Endothelial cell of umbilical vein (primary cell): ENCODE measurements around the gene TADA2B.

ENCODE experiments used
- EZH2 ChIP-seq: IDR thresholded peaks from 2 replicates; pipeline ENCODE4 v1.6.1; 2012; ENCODE audit warnings: borderline replicate concordance, low read depth, mild to moderate bottlenecking, moderate library complexity, low read length, inconsistent platforms; ENCODE audit not compliant: severe bottlenecking
- FOS ChIP-seq: IDR thresholded peaks from 2 replicates; pipeline ENCODE4 v1.6.1; 2011; ENCODE audit warnings: mild to moderate bottlenecking, low read length, moderate library complexity, borderline replicate concordance; ENCODE audit not compliant: insufficient read depth
- GATA2 ChIP-seq: IDR thresholded peaks from 2 replicates; pipeline ENCODE4 v1.7.0; 2011; ENCODE audit warnings: low read depth, mild to moderate bottlenecking, moderate library complexity, mixed read lengths, low read length; ENCODE audit not compliant: insufficient read length, insufficient read depth
- JUN ChIP-seq: IDR thresholded peaks from 2 replicates; pipeline ENCODE4 v1.6.1; 2011; ENCODE audit warnings: borderline replicate concordance, low read depth; ENCODE audit not compliant: insufficient read length, insufficient read depth
- MYC ChIP-seq: IDR thresholded peaks from one replicate; pipeline ENCODE4 v1.6.1; 2011; ENCODE audit warnings: mild to moderate bottlenecking, low read depth, low read length
- POLR2A ChIP-seq: IDR thresholded peaks from 2 replicates; pipeline ENCODE4 v1.6.1; 2012; ENCODE audit warnings: low read depth, mild to moderate bottlenecking, control low read depth, low read length
- POLR2AphosphoS5 ChIP-seq: IDR thresholded peaks from 2 replicates; pipeline ENCODE4 v1.6.1; 2012; ENCODE audit warnings: low read depth, mild to moderate bottlenecking, control low read depth, low read length, moderate library complexity; ENCODE audit not compliant: insufficient read depth
- TF ChIP-seq, protein P1 (sequence below), 2 donors: IDR thresholded peaks; 1 replicate in 1 of 2; 2 replicates in 1 of 2; pipeline ENCODE4 v1.5.1; 2011; ENCODE audit warnings: low read length in 2 of 2, mild to moderate bottlenecking in 2 of 2, moderate library complexity in 2 of 2, control low read depth in 1 of 2, inconsistent platforms in 1 of 2, low read depth in 1 of 2; ENCODE audit not compliant: insufficient read depth in 1 of 2; ENCODE audit errors: extremely low read depth in 1 of 2
- TF ChIP-seq, protein P2 (sequence below): IDR thresholded peaks from 2 replicates; pipeline ENCODE4 v1.6.1; 2011; ENCODE audit not compliant: insufficient read depth, insufficient read length

DNA sequence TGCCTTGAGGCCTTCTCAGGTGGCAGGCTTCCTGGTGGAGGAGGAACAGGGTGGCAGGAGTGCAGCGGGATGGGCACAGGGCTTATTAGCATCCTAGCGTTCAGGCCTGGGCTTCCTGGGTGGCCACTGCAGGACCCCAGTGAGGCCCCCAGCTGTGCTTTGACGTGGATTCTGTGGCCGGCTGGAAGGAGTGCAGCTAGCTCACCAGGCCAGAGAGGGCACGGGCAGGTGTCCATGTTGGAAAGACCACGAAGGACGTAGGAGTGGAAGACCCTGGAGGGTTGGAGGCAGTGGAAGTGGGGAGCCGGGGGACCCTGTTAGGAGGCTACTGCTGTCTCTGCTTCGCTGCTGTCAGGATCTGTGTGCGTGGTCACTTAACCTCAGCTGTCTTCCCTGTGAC, 13.3 kb upstream of the TADA2B start:
- TF ChIP-seq, protein P1, sequence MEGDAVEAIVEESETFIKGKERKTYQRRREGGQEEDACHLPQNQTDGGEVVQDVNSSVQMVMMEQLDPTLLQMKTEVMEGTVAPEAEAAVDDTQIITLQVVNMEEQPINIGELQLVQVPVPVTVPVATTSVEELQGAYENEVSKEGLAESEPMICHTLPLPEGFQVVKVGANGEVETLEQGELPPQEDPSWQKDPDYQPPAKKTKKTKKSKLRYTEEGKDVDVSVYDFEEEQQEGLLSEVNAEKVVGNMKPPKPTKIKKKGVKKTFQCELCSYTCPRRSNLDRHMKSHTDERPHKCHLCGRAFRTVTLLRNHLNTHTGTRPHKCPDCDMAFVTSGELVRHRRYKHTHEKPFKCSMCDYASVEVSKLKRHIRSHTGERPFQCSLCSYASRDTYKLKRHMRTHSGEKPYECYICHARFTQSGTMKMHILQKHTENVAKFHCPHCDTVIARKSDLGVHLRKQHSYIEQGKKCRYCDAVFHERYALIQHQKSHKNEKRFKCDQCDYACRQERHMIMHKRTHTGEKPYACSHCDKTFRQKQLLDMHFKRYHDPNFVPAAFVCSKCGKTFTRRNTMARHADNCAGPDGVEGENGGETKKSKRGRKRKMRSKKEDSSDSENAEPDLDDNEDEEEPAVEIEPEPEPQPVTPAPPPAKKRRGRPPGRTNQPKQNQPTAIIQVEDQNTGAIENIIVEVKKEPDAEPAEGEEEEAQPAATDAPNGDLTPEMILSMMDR (IDR thresholded peaks at IDR 0.05; ENCODE audit: extremely low read depth in 1 of 2, insufficient read depth in 1 of 2, low read depth in 1 of 2, low read length in 2 of 2) = no peak
- TF ChIP-seq MYC (no peak), POLR2A (no peak), POLR2AphosphoS5 (no peak), EZH2 (no peak), GATA2 (no peak), JUN (no peak), FOS (no peak)
- TF ChIP-seq, protein P2, sequence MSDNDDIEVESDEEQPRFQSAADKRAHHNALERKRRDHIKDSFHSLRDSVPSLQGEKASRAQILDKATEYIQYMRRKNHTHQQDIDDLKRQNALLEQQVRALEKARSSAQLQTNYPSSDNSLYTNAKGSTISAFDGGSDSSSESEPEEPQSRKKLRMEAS = no peak
